ENCODE data around the gene PAK6.

DNA sequence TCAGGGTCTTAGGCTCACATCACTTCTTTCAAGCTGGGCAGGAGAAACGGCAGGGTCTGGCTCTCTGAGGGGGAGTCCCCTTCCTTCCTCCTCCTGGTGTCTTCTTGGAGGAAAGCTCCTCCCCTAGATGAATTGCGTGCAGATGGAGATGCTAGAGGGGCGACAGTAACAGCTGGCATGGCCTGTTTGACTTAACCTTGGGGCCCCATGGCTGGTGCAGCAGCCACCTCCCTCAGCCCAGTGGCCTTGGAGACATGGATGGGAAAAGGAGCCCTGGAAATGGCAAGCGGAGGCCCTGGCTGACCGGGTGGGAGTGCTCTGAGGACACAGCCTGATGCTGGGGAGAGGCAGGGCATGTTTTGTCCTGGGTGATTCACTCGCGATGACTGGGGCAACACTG lies 20.2 kb downstream of the PAK6 start:
- TF ChIP-seq POLR2A (IDR thresholded peaks at IDR 0.05; ENCODE audit: low read length), result no peak
- TF ChIP-seq GATA1 (IDR thresholded peaks at IDR 0.05; ENCODE audit: low read depth, low read length), result no peak

All from erythroblast (primary cell).